Right atrium auricular region (tissue), 2 donors: ENCODE results near the gene PLEKHA7. TPM values are rescaled to one million over a fixed set of nuclear protein-coding genes. Genes with fewer than 3 reads are reported as not detected.
A peak's percentile ranks its signal among the peaks of the same experiment; 100 is the strongest.

ENCODE experiments used
- DNase-seq: peaks from one replicate; pipeline ENCODE4 v3.0.0-alpha.2; 2019; ENCODE audit warnings: low spot score
- H3K27ac ChIP-seq, 2 donors: fragments of 200-600 bp; sonication (generic); 1 replicate in 1 of 2; 2 replicates in 1 of 2; pipeline ENCODE4 v1.5.1; 2016 to 2019
- H3K27me3 ChIP-seq, 2 donors: fragments of 200-600 bp; sonication (generic); one replicate each; pipeline versions ENCODE4 v1.5.1 to v1.6.0; 2017 to 2019
- H3K36me3 ChIP-seq: fragments of 200-600 bp; sonication (generic); one replicate; pipeline ENCODE4 v1.5.1; 2016
- H3K4me1 ChIP-seq, 2 donors: fragments of 200-600 bp; sonication (generic); one replicate each; pipeline versions ENCODE4 v1.5.1 to v1.6.0; 2017 to 2019
- H3K4me3 ChIP-seq, 2 donors: fragments of 200-600 bp; sonication (generic); 1 replicate in 1 of 2; 2 replicates in 1 of 2; pipeline ENCODE4 v1.5.1; 2017 to 2019; ENCODE audit warnings: mild to moderate bottlenecking in 1 of 2, moderate library complexity in 1 of 2
- H3K9me3 ChIP-seq, 2 donors: fragments of 200-600 bp; sonication (generic); one replicate each; pipeline ENCODE4 v1.5.1; 2019
- CTCF ChIP-seq, 2 donors: fragments of 200-600 bp; sonication (generic); IDR thresholded peaks; one replicate each; pipeline ENCODE4 v1.5.1; 2019; ENCODE audit warnings: antibody characterized with exemption in 2 of 2
- total RNA-seq, 2 donors: library from RNA; depleted of rRNA; stranded (reverse); fragments of >200 nt; gene quantifications; one replicate each; pipeline ENCODE4 v1.1.0, GENCODE V29; 2016

The PLEKHA7 gene
- total RNA-seq, 2 donors from 2014 or later = 18.8 to 24.6 TPM

GRCh38 chr11:16926883-16927626 lies 87.2 kb downstream of the PLEKHA7 start:
- Histone ChIP-seq H3K4me3 (no peak overlapping the region), H3K4me1 (peaks cover 0 to 48% of the 10 kb centered on the region in 2 donors), H3K27ac (no peak overlapping the region), H3K9me3 (no peaks in the 10 kb centered on the region), H3K36me3 (no peaks in the 10 kb centered on the region), H3K27me3 (no peaks in the 10 kb centered on the region)
- no peak for DNase-seq
- TF ChIP-seq CTCF (IDR thresholded peaks at IDR 0.05) = no peak

GRCh38 chr11:16925561-16926065 lies 88.6 kb downstream of the PLEKHA7 start:
- Histone ChIP-seq H3K36me3 (no peaks in the 10 kb centered on the region), H3K9me3 (no peaks in the 10 kb centered on the region), H3K4me3 (peak overlapping the region; percentile 52 to 59), H3K4me1 (peaks cover 0 to 48% of the 10 kb centered on the region in 2 donors), H3K27me3 (no peaks in the 10 kb centered on the region), H3K27ac (peak overlapping the region; percentile 46 to 77)
- no peak for TF ChIP-seq CTCF (IDR thresholded peaks at IDR 0.05)
- no peak for DNase-seq

- Histone ChIP-seq H3K4me1 (peaks cover 0 to 48% of the 10 kb centered on the region in 2 donors), H3K27ac (peak overlapping the region; percentile 46 to 77), H3K9me3 (no peaks in the 10 kb centered on the region), H3K36me3 (no peaks in the 10 kb centered on the region), H3K27me3 (no peaks in the 10 kb centered on the region), H3K4me3 (peak overlapping the region; percentile 52 to 59)
- TF ChIP-seq CTCF (IDR thresholded peaks at IDR 0.05) = no peak
- no peak for DNase-seq
These were observed 89.2 kb downstream of the PLEKHA7 start for GRCh38 chr11:16924826-16925560.

- no peak for DNase-seq
- Histone ChIP-seq H3K4me1 (peaks cover 0 to 48% of the 10 kb centered on the region in 2 donors), H3K9me3 (no peaks in the 10 kb centered on the region), H3K4me3 (peak overlapping the region; percentile 52 to 59), H3K27ac (peak overlapping the region; percentile 46 to 77), H3K27me3 (no peaks in the 10 kb centered on the region), H3K36me3 (no peaks in the 10 kb centered on the region)
- no peak for TF ChIP-seq CTCF (IDR thresholded peaks at IDR 0.05)
These were observed 89.8 kb downstream of the PLEKHA7 start for GRCh38 chr11:16924462-16924825.

- no peak for DNase-seq
- Histone ChIP-seq H3K27me3 (no peaks in the 10 kb centered on the region), H3K9me3 (no peaks in the 10 kb centered on the region), H3K36me3 (no peaks in the 10 kb centered on the region), H3K4me3 (peak overlapping the region; percentile 52 to 59), H3K27ac (peak overlapping the region in 1 of 2 donors; percentile 8), H3K4me1 (peaks cover 0 to 48% of the 10 kb centered on the region in 2 donors)
- TF ChIP-seq CTCF (IDR thresholded peaks at IDR 0.05) = no peak
These were observed 90.2 kb downstream of the PLEKHA7 start for GRCh38 chr11:16923987-16924386.
